OCI-LY3 (cell line): ENCODE measurements around the gene WBP1.
A peak's percentile ranks its signal among the peaks of the same experiment; 100 is the strongest.

Experiments
- H2AFZ ChIP-seq: fragments of 200-600, 300-600 bp; shearing (Covaris generic); 2 replicates; pipeline ENCODE4 v1.6.0; 2014; ENCODE audit warnings: antibody characterized with exemption, low read depth, low read length
- H3K27ac ChIP-seq: fragments of 200-600, 300-600 bp; sonication (generic); 2 replicates; pipeline ENCODE4 v1.5.1; 2014; ENCODE audit warnings: mild to moderate bottlenecking, low read length, moderate library complexity, mixed read lengths
- H3K27me3 ChIP-seq: fragments of 200-600, 300-600 bp; sonication (generic); 2 replicates; pipeline ENCODE4 v1.6.1; 2014; ENCODE audit warnings: low read depth, low read length, mixed read lengths
- H3K36me3 ChIP-seq: fragments of 200-600, 300-600 bp; sonication (generic); replicated peaks from 2 replicates; pipeline ENCODE3; 2014; ENCODE audit warnings: low read depth, low read length, mixed read lengths
- H3K4me1 ChIP-seq: fragments of 300-600, 200-600 bp; sonication (generic); 2 replicates; pipeline ENCODE4 v1.6.1; 2014; ENCODE audit warnings: low read length, mixed read lengths
- H3K4me2 ChIP-seq: fragments of 200-600, 300-600 bp; sonication (generic); 2 replicates; pipeline ENCODE4 v1.6.1; 2014; ENCODE audit warnings: low read length, mixed read lengths
- H3K4me3 ChIP-seq: fragments of 300-600, 200-600 bp; sonication (generic); 2 replicates; pipeline ENCODE4 v1.5.1; 2014; ENCODE audit warnings: antibody characterized with exemption, mild to moderate bottlenecking, low read length, moderate library complexity
- H3K79me2 ChIP-seq: fragments of 300-600, 200-600 bp; shearing (Covaris generic); 2 replicates; pipeline ENCODE4 v1.6.1; 2014; ENCODE audit warnings: mild to moderate bottlenecking, low read length, mixed read lengths
- H3K9ac ChIP-seq: fragments of 300-600, 200-600 bp; shearing (Covaris generic); 2 replicates; pipeline ENCODE4 v1.6.0; 2014; ENCODE audit warnings: mild to moderate bottlenecking, low read length, moderate library complexity
- H3K9me3 ChIP-seq: fragments of 200-600, 300-600 bp; shearing (Covaris generic); 2 replicates; pipeline ENCODE4 v1.6.1; 2014; ENCODE audit warnings: low read length, mixed read lengths; ENCODE audit not compliant: insufficient read depth
- H4K20me1 ChIP-seq: fragments of 200-600, 300-600 bp; sonication (generic); 2 replicates; pipeline ENCODE4 v1.6.1; 2016; ENCODE audit warnings: low read length, mixed read lengths; ENCODE audit not compliant: insufficient read depth
- EZH2phosphoT487 ChIP-seq: fragments of 200-600 bp; shearing (Covaris generic); IDR thresholded peaks from 2 replicates; pipeline ENCODE4 v1.6.1; 2018; ENCODE audit warnings: antibody characterized with exemption, mixed run types, low read depth
- TF ChIP-seq, protein P1 (sequence below): fragments of 200-600, 300-600 bp; sonication (generic); IDR thresholded peaks from 2 replicates; pipeline ENCODE4 v1.5.1; 2014; ENCODE audit warnings: antibody characterized with exemption, low read length, low read depth

The WBP1 gene

DNA sequence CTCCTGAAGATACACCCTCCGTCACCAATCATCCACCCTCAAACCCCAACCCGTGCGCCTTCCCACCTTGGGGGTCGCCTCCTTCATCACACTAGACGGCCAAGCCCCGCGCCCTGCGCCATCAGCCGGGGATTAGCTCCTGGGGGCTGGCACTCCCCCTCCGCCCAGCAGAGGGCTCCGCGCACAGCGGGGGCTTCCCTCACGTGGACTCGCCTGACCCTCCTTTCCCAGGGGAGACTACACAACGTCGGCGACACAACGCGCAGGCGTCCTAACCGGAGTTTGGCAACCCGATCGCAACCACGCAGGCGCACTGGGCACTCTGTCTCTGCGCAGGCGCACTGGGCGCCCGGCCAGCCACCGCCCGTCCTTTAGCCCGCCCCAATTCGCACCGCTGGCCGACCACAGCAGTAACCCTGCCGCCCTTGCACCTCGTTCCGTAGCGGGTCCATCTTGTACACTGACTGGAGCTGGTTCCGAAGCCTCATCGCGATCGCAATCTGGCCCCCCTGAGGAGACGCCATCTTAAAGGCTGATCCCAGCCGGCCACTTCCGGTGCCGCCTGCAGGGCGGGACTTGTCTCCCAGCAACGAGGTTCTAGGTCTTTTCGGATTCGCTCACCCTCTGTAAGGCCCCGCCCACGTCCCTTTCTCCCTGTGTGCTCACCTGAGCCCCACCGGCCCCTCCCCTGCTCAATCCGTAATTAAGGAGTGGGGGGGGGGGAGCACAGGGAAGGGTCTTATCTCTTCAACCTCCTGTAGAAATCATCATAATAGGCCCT, 49.1 kb downstream of the WBP1 start, which contains the start of gene PCGF1:
Gene PCGF1, minus strand, starts transcription at position 551 of the 781 bp plus-strand sequence. Its CDS starts 27 bp downstream, at position 524.
- Histone ChIP-seq H3K4me1 (peaks cover 32% of the 10 kb centered on the region), H3K27ac (peak within 1 kb of the TSS; percentile 93)
- TF ChIP-seq, protein P1, sequence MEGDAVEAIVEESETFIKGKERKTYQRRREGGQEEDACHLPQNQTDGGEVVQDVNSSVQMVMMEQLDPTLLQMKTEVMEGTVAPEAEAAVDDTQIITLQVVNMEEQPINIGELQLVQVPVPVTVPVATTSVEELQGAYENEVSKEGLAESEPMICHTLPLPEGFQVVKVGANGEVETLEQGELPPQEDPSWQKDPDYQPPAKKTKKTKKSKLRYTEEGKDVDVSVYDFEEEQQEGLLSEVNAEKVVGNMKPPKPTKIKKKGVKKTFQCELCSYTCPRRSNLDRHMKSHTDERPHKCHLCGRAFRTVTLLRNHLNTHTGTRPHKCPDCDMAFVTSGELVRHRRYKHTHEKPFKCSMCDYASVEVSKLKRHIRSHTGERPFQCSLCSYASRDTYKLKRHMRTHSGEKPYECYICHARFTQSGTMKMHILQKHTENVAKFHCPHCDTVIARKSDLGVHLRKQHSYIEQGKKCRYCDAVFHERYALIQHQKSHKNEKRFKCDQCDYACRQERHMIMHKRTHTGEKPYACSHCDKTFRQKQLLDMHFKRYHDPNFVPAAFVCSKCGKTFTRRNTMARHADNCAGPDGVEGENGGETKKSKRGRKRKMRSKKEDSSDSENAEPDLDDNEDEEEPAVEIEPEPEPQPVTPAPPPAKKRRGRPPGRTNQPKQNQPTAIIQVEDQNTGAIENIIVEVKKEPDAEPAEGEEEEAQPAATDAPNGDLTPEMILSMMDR = peak; percentile 59
- no peak for TF ChIP-seq EZH2phosphoT487

DNA sequence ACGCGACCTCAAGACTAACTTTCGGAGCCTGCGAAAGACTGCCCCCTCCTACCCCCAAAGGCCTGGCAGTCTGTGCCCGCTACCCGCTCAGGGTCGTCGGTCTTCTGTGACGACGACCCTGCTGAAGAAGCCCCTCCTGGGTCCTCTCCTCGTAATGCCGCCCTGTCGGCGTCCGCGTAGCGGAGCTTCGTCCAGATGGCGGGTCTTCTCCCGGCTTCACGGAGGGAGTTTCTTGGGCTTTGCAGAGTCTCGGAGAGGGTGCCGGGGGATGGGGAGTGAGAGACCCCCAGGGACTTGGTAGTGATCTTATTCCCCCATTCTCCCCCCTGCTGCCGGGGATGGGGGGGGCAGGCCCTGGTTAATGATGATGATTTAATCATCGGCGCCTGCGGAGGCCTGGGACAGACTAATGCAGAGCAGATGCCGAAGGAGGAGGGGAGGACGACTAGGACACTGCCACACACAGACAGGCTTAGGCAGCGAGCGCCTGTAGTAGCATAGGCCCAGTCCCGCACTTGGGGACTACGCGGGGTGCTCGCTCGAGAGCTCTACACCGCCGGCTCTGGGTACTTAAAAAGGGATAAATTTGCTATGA, 49.8 kb downstream of the WBP1 start:
- Histone ChIP-seq H2AFZ (peak overlapping the region; percentile 24; the same call in 1 of the 2 replicates), H3K36me3 (peaks cover 13% of the 10 kb centered on the region), H3K4me2 (peak overlapping the region; percentile 88), H3K4me3 (peak overlapping the region; percentile 82), H3K79me2 (peaks cover 11% of the 10 kb centered on the region), H3K9me3 (no peaks in the 10 kb centered on the region), H3K9ac (peak overlapping the region; percentile 91), H4K20me1 (no peaks in the 10 kb centered on the region), H3K27ac (peak overlapping the region; percentile 93), H3K4me1 (peaks cover 32% of the 10 kb centered on the region), H3K27me3 (no peaks in the 10 kb centered on the region)
- TF ChIP-seq, protein P1 = no peak
- no peak for TF ChIP-seq EZH2phosphoT487

More for the DNA sequence above, 49.1 kb downstream of the WBP1 start, which contains the start of gene PCGF1:
- H3K9ac ChIP-seq = peak within 1 kb of the TSS; percentile 91
- H3K27me3 ChIP-seq = no peaks in the 10 kb centered on the region
- peaks cover 13% of the 10 kb centered on the region for H3K36me3 ChIP-seq
- H4K20me1 ChIP-seq = no peaks in the 10 kb centered on the region
- H3K4me3 ChIP-seq = peak within 1 kb of the TSS; percentile 82
- no peaks in the 10 kb centered on the region for H3K9me3 ChIP-seq
- H3K4me2 ChIP-seq = peak within 1 kb of the TSS; percentile 88
- H3K79me2 ChIP-seq = peaks cover 11% of the 10 kb centered on the region
- peak within 1 kb of the TSS; percentile 88; the same call in 1 of the 2 replicates for H2AFZ ChIP-seq

DNA sequence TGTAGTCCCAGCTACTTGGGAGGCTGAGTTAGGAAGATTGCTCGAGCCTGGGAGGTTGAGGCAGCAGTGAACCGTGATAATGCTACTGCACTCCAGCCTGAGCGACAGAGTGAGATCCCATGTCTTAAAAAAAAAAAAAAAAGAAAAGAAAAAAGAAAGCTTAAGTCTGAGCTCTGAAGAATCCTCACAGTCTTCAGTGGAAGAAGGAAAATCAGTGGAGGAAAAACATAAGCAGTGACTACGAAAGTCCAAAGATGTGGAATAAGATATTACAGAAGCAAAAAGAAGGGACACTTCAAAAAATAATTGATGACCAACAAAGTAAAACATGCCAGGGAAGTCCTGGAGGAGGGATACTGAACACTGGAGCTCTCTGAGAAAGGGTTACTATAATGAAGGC, 52.0 kb downstream of the WBP1 start:
- Histone ChIP-seq H2AFZ (no peak overlapping the region), H3K79me2 (peaks cover 11% of the 10 kb centered on the region), H3K9ac (no peak overlapping the region), H3K27me3 (no peaks in the 10 kb centered on the region), H3K4me2 (no peak overlapping the region), H3K4me3 (no peak overlapping the region), H4K20me1 (no peaks in the 10 kb centered on the region), H3K36me3 (peaks cover 8% of the 10 kb centered on the region), H3K4me1 (peaks cover 26% of the 10 kb centered on the region), H3K9me3 (no peaks in the 10 kb centered on the region), H3K27ac (no peak overlapping the region)
- TF ChIP-seq, protein P1 = no peak
- no peak for TF ChIP-seq EZH2phosphoT487
